Right cardiac atrium (tissue), 5 donors: Measurements from ENCODE around the gene GC. TPM values are rescaled to one million over a fixed set of nuclear protein-coding genes. Genes with fewer than 3 reads are reported as not detected.

Experiments
- ATAC-seq, 2 donors: fragments of 200-7000 bp; cut with Tn5 transposase; one replicate each; pipeline versions ENCODE4 v1.8.0 to v1.9.1; 2020; ENCODE audit warnings: moderate library complexity in 2 of 2, mild to moderate bottlenecking in 1 of 2
- DNase-seq, 3 donors: peaks; one replicate each; pipeline ENCODE4 v3.0.0-alpha.2; 2020
- H3K27ac ChIP-seq: one replicate; pipeline ENCODE4 v1.5.1; 2013; ENCODE audit warnings: mild to moderate bottlenecking, low read length, control low read depth, moderate library complexity
- H3K27me3 ChIP-seq: one replicate; pipeline ENCODE4 v1.6.1; 2013; ENCODE audit not compliant: control insufficient read depth, insufficient read depth
- H3K4me1 ChIP-seq: one replicate; pipeline ENCODE4 v1.6.1; 2013; ENCODE audit warnings: low read length; ENCODE audit not compliant: control insufficient read depth, insufficient read depth
- H3K4me3 ChIP-seq: one replicate; pipeline ENCODE4 v1.5.1; 2013; ENCODE audit warnings: low read length, control low read depth
- H3K9me3 ChIP-seq: one replicate; pipeline ENCODE4 v1.6.1; 2013; ENCODE audit warnings: low read length; ENCODE audit not compliant: control insufficient read depth
- WGBS: extraction: QIAGEN DNeasy Blood & Tissue Kit; methylation state at CpG from one replicate; pipeline ENCODE4 v1.1.7; 2013; 5-methylcytosine and 5-hydroxymethylcytosine counted together
- intact Hi-C, 4 donors: fragments of 100-400 bp; cut with DNase I; formaldehyde crosslinking; loops; one replicate each; pipeline versions ENCODE4 v1.11.0 to v1.14.0; 2022 to 2023
- polyA plus RNA-seq: library from polyadenylated mRNA; stranded (reverse); fragments of 200-250 nt; gene quantifications from one replicate; pipeline ENCODE4 v1.2.3, GENCODE V29; 2013
- total RNA-seq, 4 donors: library from RNA; stranded (reverse); fragmentation: NEBNext Ultra II Directional; extraction: Animal tissue kit (Norgen Biotek cat#: 25700); gene quantifications; one replicate each; pipeline ENCODE4 v1.2.1, GENCODE V29; 2021
- donor health status: healthy with polysubstance abuse.
- donor health status: DM: no; HTN: yes; CAD: no.
- donor health status: DM: no; HTN: no; CAD: no.
- donor health status: DM: no; HTN: yes; CAD: no; lungs with severe emphysema.
- donor health status: DM: yes; HTN: yes; CAD: no.

GC gene
- total and polyA plus RNA-seq, 5 donors = 0.07 to 0.61 TPM; not detected in 3

DNA sequence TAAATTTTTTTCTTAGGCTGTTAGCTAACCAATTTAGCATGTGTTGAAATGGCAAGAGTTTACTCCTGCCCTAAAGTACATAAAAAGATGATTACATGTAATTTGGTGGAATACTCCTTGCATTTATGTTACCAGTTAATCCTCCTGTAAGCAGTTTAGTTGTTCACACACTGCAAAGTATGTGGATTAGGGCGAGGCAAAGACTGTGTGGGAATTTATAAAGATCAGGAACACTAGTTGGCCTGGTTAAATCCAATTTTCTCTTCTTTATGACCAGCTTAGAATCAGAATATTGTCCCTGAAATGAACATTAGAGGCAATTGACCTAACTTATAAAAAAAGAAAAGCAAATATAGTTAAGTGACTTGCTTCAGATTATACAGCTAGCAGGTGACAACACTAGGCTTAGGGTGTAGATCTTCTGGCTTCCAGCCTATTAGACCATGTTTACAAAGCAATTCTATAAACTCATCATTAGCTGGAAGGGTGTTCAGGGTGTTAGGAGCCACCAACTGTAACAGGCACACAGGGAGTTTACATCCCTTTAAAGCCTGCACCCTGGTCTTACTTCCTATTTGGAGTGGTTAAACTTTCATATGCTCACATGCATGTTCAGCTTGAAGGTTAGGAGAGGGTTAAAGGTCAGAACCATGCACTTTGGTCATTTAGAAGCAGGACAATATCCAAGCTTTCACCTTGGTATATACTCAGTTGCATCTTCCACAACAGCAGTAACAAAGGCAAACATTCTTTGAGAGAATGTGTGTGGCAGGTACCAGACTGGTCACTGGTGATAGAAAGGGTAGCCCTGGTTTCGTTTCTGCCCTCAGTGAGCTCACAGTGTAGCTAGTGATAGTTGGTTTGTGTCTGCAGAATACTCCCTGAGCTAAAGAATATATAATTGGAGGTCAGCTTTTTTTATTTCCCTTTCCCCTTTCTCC lies 72.6 kb downstream of the GC start:
- Histone ChIP-seq H3K27me3 (no peaks in the 10 kb centered on the region), H3K27ac (no peak overlapping the region), H3K4me1 (no peaks in the 10 kb centered on the region), H3K4me3 (no peak overlapping the region), H3K9me3 (no peaks in the 10 kb centered on the region)
- intact Hi-C loops = loop anchor here in 1 of 4 donors (10.0 kb wide), 1 partner anchor 527 kb away; no protein-coding TSS in a partner anchor
- DNase-seq (no peak), ATAC-seq (peak in 1 of 2 donors; percentile 36)
- 56% methylated on average over 2 of the region's 2 CpGs for WGBS

DNA sequence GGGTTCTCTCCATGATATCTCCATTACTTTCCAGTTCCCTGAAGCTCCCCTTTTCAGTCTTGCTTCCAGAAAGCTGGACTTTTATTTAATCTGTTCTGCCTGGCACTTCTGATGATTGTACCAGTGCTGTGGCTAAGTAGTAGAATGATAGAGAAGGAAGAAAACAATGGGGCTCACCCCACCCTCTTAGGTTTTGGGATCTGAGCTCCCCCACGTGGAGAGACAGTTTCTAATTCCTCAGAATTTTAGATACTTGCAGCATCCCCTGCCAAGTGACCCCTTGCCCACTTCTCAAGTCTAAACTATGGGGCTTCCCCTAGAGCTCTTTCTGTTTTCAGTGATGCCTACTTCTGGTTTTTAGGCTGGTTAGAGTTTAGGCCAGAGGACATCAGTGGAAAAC lies 73.9 kb downstream of the GC start:
- Histone ChIP-seq H3K27me3 (no peaks in the 10 kb centered on the region), H3K9me3 (no peaks in the 10 kb centered on the region), H3K4me1 (no peaks in the 10 kb centered on the region), H3K4me3 (no peak overlapping the region), H3K27ac (no peak overlapping the region)
- intact Hi-C loops = loop anchor here in 1 of 4 donors (10.0 kb wide), 1 partner anchor 525 kb away; no protein-coding TSS in a partner anchor
- DNase-seq = no peak
- no peak for ATAC-seq
- WGBS = 18% methylated on average over 1 of the region's 1 CpG

DNA sequence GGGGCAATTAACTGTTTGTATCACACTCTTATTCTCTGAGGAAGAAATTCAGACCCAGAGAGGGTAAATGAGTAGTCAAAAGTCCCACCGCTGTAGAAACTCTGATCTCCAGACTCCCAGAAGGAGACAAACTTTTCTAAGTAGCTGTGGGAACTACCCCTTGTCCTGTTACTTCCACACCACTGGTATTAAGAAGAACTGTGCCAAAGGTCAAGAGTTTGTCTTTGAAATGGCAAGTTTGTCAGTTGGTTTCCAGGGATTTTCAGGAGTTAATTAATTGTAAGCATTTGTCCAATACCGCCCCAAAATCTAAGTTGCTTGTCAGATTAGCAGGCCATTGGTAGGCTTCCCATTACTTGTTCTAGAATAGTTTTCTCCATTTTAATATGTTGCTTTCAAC lies 85.7 kb downstream of the GC start:
- Histone ChIP-seq H3K4me1 (no peaks in the 10 kb centered on the region), H3K27me3 (no peaks in the 10 kb centered on the region), H3K9me3 (no peaks in the 10 kb centered on the region), H3K27ac (no peak overlapping the region), H3K4me3 (no peak overlapping the region)
- no peak for ATAC-seq
- DNase-seq = no peak
- 89% methylated on average over 2 of the region's 2 CpGs for WGBS
- intact Hi-C loops = no loop called here

DNA sequence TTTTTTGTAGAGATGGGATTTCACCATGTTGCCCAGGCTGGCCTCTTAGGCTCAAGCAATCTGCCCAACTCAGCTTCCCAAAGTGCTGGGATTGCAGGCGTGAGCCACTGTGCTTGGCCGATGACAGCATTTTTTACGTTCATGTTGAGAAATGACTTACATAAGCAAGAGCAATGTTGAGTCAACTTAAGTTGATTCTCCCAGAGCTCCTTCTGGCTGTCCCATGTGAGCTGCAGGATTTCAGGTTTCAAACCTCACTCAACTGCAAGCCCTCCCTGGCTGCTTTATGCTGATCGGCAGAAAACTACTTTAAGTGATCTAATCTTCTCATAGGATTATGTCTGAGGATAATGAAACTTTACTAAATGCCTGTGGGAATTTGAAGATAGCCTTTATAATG lies 86.8 kb downstream of the GC start:
- DNase-seq = no peak
- intact Hi-C loops = no loop called here
- no peaks in the 10 kb centered on the region for H3K4me1 ChIP-seq
- no peaks in the 10 kb centered on the region for H3K27me3 ChIP-seq
- H3K4me3 ChIP-seq = no peak overlapping the region
- no peak for ATAC-seq
- H3K27ac ChIP-seq = no peak overlapping the region
- no peaks in the 10 kb centered on the region for H3K9me3 ChIP-seq
- 82% methylated on average over 4 of the region's 4 CpGs for WGBS

DNA sequence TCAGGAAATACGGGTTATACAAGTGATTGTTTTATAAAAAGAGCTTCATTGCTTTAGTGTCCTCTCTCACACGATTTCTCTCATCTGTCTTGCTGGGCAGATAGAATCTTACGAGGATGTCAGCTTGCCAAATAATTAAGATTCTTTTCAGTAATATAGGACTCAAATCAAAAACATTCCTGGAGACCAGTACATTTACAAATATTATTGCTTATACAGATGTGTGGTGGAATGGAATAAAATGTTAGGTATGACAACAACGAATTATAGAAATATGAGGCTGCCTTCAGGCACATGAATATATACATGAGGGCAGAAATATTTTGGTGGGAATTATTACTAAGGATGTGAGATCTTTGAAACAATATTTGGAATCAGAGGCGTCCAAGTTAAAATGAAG lies 88.9 kb downstream of the GC start:
- Histone ChIP-seq H3K9me3 (no peaks in the 10 kb centered on the region), H3K27me3 (no peaks in the 10 kb centered on the region), H3K4me1 (no peaks in the 10 kb centered on the region), H3K4me3 (no peak overlapping the region), H3K27ac (no peak overlapping the region)
- DNase-seq = no peak
- WGBS = 55% methylated on average over 5 of the region's 5 CpGs
- no peak for ATAC-seq
- intact Hi-C loops = no loop called here

DNA sequence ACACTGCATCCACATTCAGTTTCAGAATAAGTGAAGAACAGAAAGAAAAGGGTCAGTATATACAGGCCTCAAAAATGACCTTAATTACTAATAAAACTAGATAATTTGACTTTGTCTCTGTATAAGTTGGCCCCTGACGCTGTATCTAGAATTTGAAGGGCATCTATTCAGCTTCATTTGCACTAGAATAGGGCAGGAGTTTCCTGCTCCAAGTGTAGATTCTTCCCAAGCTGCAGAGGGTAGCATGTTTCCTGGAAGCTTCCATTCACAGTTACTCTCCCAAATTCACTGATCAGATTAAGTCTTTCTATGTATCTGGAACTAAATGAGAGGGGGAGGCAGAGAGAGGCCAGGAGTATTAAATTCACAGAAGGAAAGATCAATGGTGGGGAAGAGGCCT lies 90.9 kb downstream of the GC start:
- 63% methylated on average over 1 of the region's 1 CpG for WGBS
- DNase-seq (no peak), ATAC-seq (no peak)
- Histone ChIP-seq H3K4me1 (no peaks in the 10 kb centered on the region), H3K27ac (no peak overlapping the region), H3K4me3 (no peak overlapping the region), H3K27me3 (no peaks in the 10 kb centered on the region), H3K9me3 (no peaks in the 10 kb centered on the region)
- intact Hi-C loops = no loop called here

DNA sequence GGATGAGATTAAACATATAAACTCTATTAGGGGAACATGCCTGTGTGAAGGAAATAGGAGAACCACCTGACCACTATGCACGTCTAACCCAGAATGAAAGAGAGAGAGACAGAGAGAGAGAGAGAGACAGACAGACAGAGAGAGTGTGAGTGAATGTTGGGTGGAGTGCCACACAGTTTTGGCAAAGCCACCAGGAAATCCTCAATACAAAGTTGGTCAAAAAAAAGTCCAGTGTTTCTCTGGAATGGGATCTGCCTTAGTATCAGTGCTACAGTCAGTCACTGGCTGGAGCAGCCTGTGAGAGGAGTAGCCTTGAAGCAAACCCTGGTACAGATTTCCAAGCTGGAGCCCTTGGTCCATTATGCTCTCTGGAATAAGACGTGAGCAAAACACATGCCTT lies 91.7 kb downstream of the GC start:
- no peak overlapping the region for H3K27ac ChIP-seq
- 55% methylated on average over 2 of the region's 2 CpGs for WGBS
- DNase-seq (peak in 1 of 3 donors; percentile 39), ATAC-seq (no peak)
- intact Hi-C loops = no loop called here
- H3K27me3 ChIP-seq = no peaks in the 10 kb centered on the region
- H3K4me1 ChIP-seq = no peaks in the 10 kb centered on the region
- no peak overlapping the region for H3K4me3 ChIP-seq
- no peaks in the 10 kb centered on the region for H3K9me3 ChIP-seq

Other genes with a start within 250 kb of the GC start
- gene NPFFR2, start 247.9 kb upstream of the GC start, total RNA-seq = not detected
- gene NPFFR2, start 247.9 kb upstream of the GC start, polyA plus RNA-seq = not detected